Liver (tissue), 9 donors: Measurements from ENCODE around the gene BLACAT1. TPM values are rescaled to one million over a fixed set of nuclear protein-coding genes. Genes with fewer than 3 reads are reported as not detected.

ENCODE experiments used
- DNase-seq: peaks from one replicate; pipeline ENCODE4 v3.0.0-alpha.2; 2017; ENCODE audit warnings: low spot score
- H3K27ac ChIP-seq, 2 donors: one replicate each; pipeline ENCODE4 v1.7.0; 2013; ENCODE audit warnings: inconsistent platforms in 2 of 2, low read length in 2 of 2, control low read depth in 1 of 2, low read depth in 1 of 2, mild to moderate bottlenecking in 1 of 2
- H3K27me3 ChIP-seq, 4 donors: one replicate each; pipeline versions ENCODE4 v1.6.1 to v1.7.0; 2013; ENCODE audit warnings: low read length in 3 of 4, inconsistent platforms in 1 of 4, mild to moderate bottlenecking in 1 of 4, moderate library complexity in 1 of 4; ENCODE audit not compliant: control insufficient read depth in 4 of 4, insufficient read depth in 4 of 4
- H3K36me3 ChIP-seq, 4 donors: one replicate each; pipeline versions ENCODE4 v1.6.1 to v1.7.0; 2013; ENCODE audit warnings: low read length in 3 of 4, mild to moderate bottlenecking in 3 of 4, low read depth in 1 of 4, moderate library complexity in 1 of 4; ENCODE audit not compliant: control insufficient read depth in 4 of 4, insufficient read depth in 3 of 4
- H3K4me1 ChIP-seq, 4 donors: one replicate each; pipeline versions ENCODE4 v1.6.1 to v1.7.0; 2013; ENCODE audit warnings: low read length in 3 of 4, mild to moderate bottlenecking in 3 of 4, moderate library complexity in 1 of 4; ENCODE audit not compliant: control insufficient read depth in 4 of 4, insufficient read depth in 4 of 4
- H3K4me3 ChIP-seq, 3 donors: one replicate each; pipeline versions ENCODE4 v1.6.1 to v1.7.0; 2013; ENCODE audit warnings: low read length in 3 of 3, control low read depth in 1 of 3, low read depth in 1 of 3, mild to moderate bottlenecking in 1 of 3
- H3K9ac ChIP-seq, 2 donors: one replicate each; pipeline ENCODE4 v1.7.0; 2013; ENCODE audit warnings: low read length in 2 of 2, mild to moderate bottlenecking in 2 of 2, moderate library complexity in 2 of 2, control low read depth in 1 of 2, low read depth in 1 of 2
- H3K9me3 ChIP-seq, 4 donors: one replicate each; pipeline versions ENCODE4 v1.6.1 to v1.7.0; 2013; ENCODE audit warnings: low read length in 3 of 4; ENCODE audit not compliant: control insufficient read depth in 4 of 4
- ATF3 ChIP-seq: IDR thresholded peaks from 2 replicates; pipeline ENCODE4 v1.6.1; 2016; ENCODE audit warnings: antibody characterized with exemption
- CTCF ChIP-seq: fragments of 150-350 bp; IDR thresholded peaks from 2 replicates; pipeline ENCODE4 v1.5.1; 2017; ENCODE audit warnings: improper control_type of control experiment, low read depth, low read length; ENCODE audit not compliant: missing input control
- EGR1 ChIP-seq, 2 donors: IDR thresholded peaks; 2 replicates each; pipeline ENCODE4 v1.6.1; 2016 to 2018; ENCODE audit warnings: antibody characterized with exemption in 2 of 2, low read depth in 2 of 2
- FOXA1 ChIP-seq: IDR thresholded peaks from 2 replicates; pipeline ENCODE4 v1.6.1; 2016; ENCODE audit warnings: antibody characterized with exemption
- JUND ChIP-seq, 2 donors: IDR thresholded peaks; 2 replicates each; pipeline ENCODE4 v1.6.1; 2016; ENCODE audit warnings: antibody characterized with exemption in 2 of 2
- RAD21 ChIP-seq, 2 donors: IDR thresholded peaks; 2 replicates each; pipeline ENCODE4 v1.6.1; 2016; ENCODE audit warnings: antibody characterized with exemption in 2 of 2, mild to moderate bottlenecking in 2 of 2
- REST ChIP-seq: IDR thresholded peaks from 2 replicates; pipeline ENCODE4 v1.6.1; 2016; ENCODE audit warnings: antibody characterized with exemption, mild to moderate bottlenecking
- RXRA ChIP-seq, 2 donors: IDR thresholded peaks; 2 replicates each; pipeline ENCODE4 v1.6.1; 2017 to 2018; ENCODE audit warnings: antibody characterized with exemption in 2 of 2, mild to moderate bottlenecking in 1 of 2
- SP1 ChIP-seq: IDR thresholded peaks from 2 replicates; pipeline ENCODE4 v1.6.1; 2018; ENCODE audit warnings: antibody characterized with exemption, mild to moderate bottlenecking
- ZBTB33 ChIP-seq: IDR thresholded peaks from 2 replicates; pipeline ENCODE4 v1.6.1; 2016; ENCODE audit warnings: antibody characterized with exemption
- WGBS: extraction: QIAGEN DNeasy Blood & Tissue Kit; methylation state at CpG from one replicate; pipeline ENCODE4 v1.1.7; 2013; 5-methylcytosine and 5-hydroxymethylcytosine counted together
- polyA plus RNA-seq, 2 donors: library from polyadenylated mRNA; stranded (reverse) in 1 of 2; unstranded in 1 of 2; fragments of 200-250 nt in 1 of 2; fragments of >200 nt in 1 of 2; fragmentation: Nextera tagmentation in 1 of 2; extraction: Ambion mirVana in 1 of 2; gene quantifications; one replicate each; pipeline versions ENCODE4 v1.2.1 to v1.2.3, GENCODE V29; 2013 to 2015
- total RNA-seq, 2 donors: library from RNA; depleted of rRNA; stranded (reverse); fragments of >200 nt; gene quantifications; one replicate each; pipeline ENCODE4 v1.2.3, GENCODE V29; 2014
- donor health status: healthy.
- donor health status: healthy.
- donor health status: healthy.
- donor health status: healthy.
- donor health status: healthy.

The BLACAT1 gene
- total and polyA plus RNA-seq, 4 donors = not detected

- TF ChIP-seq REST = no peak
Measured at GRCh38 chr1:205424901-205425600, 30.8 kb downstream of the BLACAT1 start (continued).

- 63% methylated on average over 6 of the region's 6 CpGs for WGBS
- no peaks in the 10 kb centered on the region for H3K9me3 ChIP-seq
- DNase-seq = no peak
- no peaks in the 10 kb centered on the region for H3K36me3 ChIP-seq
- no peak overlapping the region for H3K9ac ChIP-seq
- H3K4me1 ChIP-seq = no peaks in the 10 kb centered on the region
- TF ChIP-seq RXRA (IDR thresholded peaks at IDR 0.05) (no peak), CTCF (no peak), ZBTB33 (no peak)
- no peak overlapping the region for H3K4me3 ChIP-seq
- peaks cover 0 to 6% (median 4%) of the 10 kb centered on the region in 4 donors for H3K27me3 ChIP-seq
- no peak overlapping the region for H3K27ac ChIP-seq
Measured at GRCh38 chr1:205423814-205424399, 31.9 kb downstream of the BLACAT1 start.

GRCh38 chr1:205422993-205423642 lies 32.7 kb downstream of the BLACAT1 start:
- TF ChIP-seq CTCF = no peak
- no peak for TF ChIP-seq ATF3
- TF ChIP-seq SP1 = no peak
- TF ChIP-seq ZBTB33 = no peak
- no peak for TF ChIP-seq JUND (IDR thresholded peaks at IDR 0.05)
- TF ChIP-seq RAD21 (IDR thresholded peaks at IDR 0.05) = no peak
- TF ChIP-seq FOXA1 = no peak
- no peak for TF ChIP-seq EGR1 (IDR thresholded peaks at IDR 0.05; ENCODE audit: low read depth in 2 of 2)

More at GRCh38 chr1:205422993-205423642, 32.7 kb downstream of the BLACAT1 start:
- H3K27me3 ChIP-seq = peaks cover 0 to 4% (median 2%) of the 10 kb centered on the region in 4 donors
- H3K9ac ChIP-seq = no peak overlapping the region
- no peaks in the 10 kb centered on the region for H3K9me3 ChIP-seq
- H3K27ac ChIP-seq = no peak overlapping the region
- H3K4me3 ChIP-seq = no peak overlapping the region
- H3K4me1 ChIP-seq = no peaks in the 10 kb centered on the region
- DNase-seq = no peak
- WGBS = 51% methylated on average over 4 of the region's 4 CpGs
- no peaks in the 10 kb centered on the region for H3K36me3 ChIP-seq
